PC-3 (cell line): ENCODE measurements around the gene TSPAN16. TPM values are rescaled to one million over a fixed set of nuclear protein-coding genes. Genes with fewer than 3 reads are reported as not detected.

Experiments
- ATAC-seq: fragments of 200-7000 bp; cut with Tn5 transposase; 2 replicates; pipeline ENCODE4 v1.9.1; 2020; ENCODE audit warnings: mild to moderate bottlenecking, moderate library complexity
- BruUV-seq: library from RNA; stranded (reverse); fragments of 400-500 nt; replicated peaks from 2 replicates; lab custom pipeline; 2021; lab: Mats Ljungman, UMichigan
- CTCF ChIA-PET: fragments of 300-600 bp; sonication (Branson Sonifier 250); formaldehyde crosslinking; loops from one replicate; lab custom pipeline; 2022; ENCODE audit warnings: antibody characterized with exemption; lab: Charles Lee
- POLR2A ChIA-PET: fragments of 300-600 bp; sonication (Branson Sonifier 250); formaldehyde crosslinking; loops from one replicate; lab custom pipeline; 2022; ENCODE audit warnings: antibody characterized with exemption; ENCODE audit not compliant: unreplicated experiment; lab: Charles Lee
- DNase-seq: peaks from one replicate; pipeline ENCODE4 v3.0.0-alpha.2; 2015
- H2AFZ ChIP-seq: fragments of 300-600 bp; sonication (generic); 2 replicates; pipeline ENCODE4 v1.6.0; 2016; ENCODE audit warnings: antibody characterized with exemption, low read length
- H3F3A ChIP-seq: fragments of 300-600 bp; sonication (generic); one replicate; pipeline ENCODE4 v1.6.0; 2017; ENCODE audit warnings: antibody characterized with exemption, low read length, control low read depth, mild to moderate bottlenecking; ENCODE audit not compliant: unreplicated experiment
- H3K27ac ChIP-seq: fragments of 300-600 bp; sonication (generic); 2 replicates; pipeline ENCODE4 v1.5.1; 2016; ENCODE audit warnings: mild to moderate bottlenecking, low read length
- H3K27me3 ChIP-seq: fragments of 300-600 bp; sonication (generic); 2 replicates; pipeline ENCODE4 v1.6.1; 2016; ENCODE audit warnings: low read length, mixed read lengths
- H3K36me3 ChIP-seq: fragments of 300-600 bp; sonication (generic); 2 replicates; pipeline ENCODE4 v1.6.1; 2016; ENCODE audit warnings: low read depth, mixed run types, low read length, mixed read lengths
- H3K4me1 ChIP-seq: fragments of 300-600 bp; sonication (generic); 2 replicates; pipeline ENCODE4 v1.5.1; 2016; ENCODE audit warnings: low read length; ENCODE audit not compliant: insufficient read depth
- H3K4me2 ChIP-seq: fragments of 300-600 bp; sonication (generic); 2 replicates; pipeline ENCODE4 v1.6.0; 2016; ENCODE audit warnings: low read length
- H3K4me3 ChIP-seq: fragments of 300-600 bp; sonication (generic); 2 replicates; pipeline ENCODE4 v1.5.1; 2016; ENCODE audit warnings: mild to moderate bottlenecking, low read length, mixed read lengths
- H3K79me2 ChIP-seq: fragments of 300-600 bp; sonication (generic); 2 replicates; pipeline ENCODE4 v1.6.1; 2017; ENCODE audit warnings: low read length, mixed read lengths
- H3K9ac ChIP-seq: fragments of 300-600 bp; sonication (generic); 2 replicates; pipeline ENCODE4 v1.6.0; 2016; ENCODE audit warnings: mild to moderate bottlenecking, low read length
- H3K9me2 ChIP-seq: fragments of 300-600 bp; sonication (generic); replicated peaks from 2 replicates; pipeline ENCODE4 v1.6.1; 2016; ENCODE audit warnings: mixed run types, low read length, mixed read lengths
- H3K9me3 ChIP-seq: fragments of 300-600 bp; sonication (generic); 2 replicates; pipeline ENCODE4 v1.6.1; 2016; ENCODE audit warnings: low read length, mixed read lengths
- H4K20me1 ChIP-seq: fragments of 300-600 bp; sonication (generic); 2 replicates; pipeline ENCODE4 v1.6.1; 2016; ENCODE audit warnings: low read length, mixed read lengths
- EZH2 ChIP-seq: fragments of 300-600 bp; sonication (generic); IDR thresholded peaks from one replicate; pipeline ENCODE4 v1.6.1; 2017; ENCODE audit warnings: antibody characterized with exemption, mild to moderate bottlenecking, low read length; ENCODE audit not compliant: unreplicated experiment
- EZH2phosphoT487 ChIP-seq: fragments of 300-600 bp; sonication (generic); IDR thresholded peaks from 2 replicates; pipeline ENCODE4 v1.6.1; 2018; ENCODE audit warnings: mild to moderate bottlenecking, antibody characterized with exemption, low read length, borderline replicate concordance
- intact Hi-C: fragments of 100-400 bp; cut with micrococcal nuclease; formaldehyde crosslinking; loops from 2 replicates; pipeline ENCODE4 v1.9.0; 2023
- total RNA-seq: library from RNA; depleted of rRNA; stranded (reverse); fragments of >200 nt; gene quantifications from 2 replicates; pipeline ENCODE4 v1.2.3, GENCODE V29; 2014
- TF ChIP-seq, protein P1 (sequence below): fragments of 300-600 bp; sonication (generic); conservative IDR thresholded peaks from 2 replicates; pipeline ENCODE4 v1.5.1; 2017; ENCODE audit warnings: antibody characterized with exemption, low read depth, mild to moderate bottlenecking, low read length

TSPAN16 gene
- total RNA-seq, 1 experiment from 2014 or later, result not detected

DNA sequence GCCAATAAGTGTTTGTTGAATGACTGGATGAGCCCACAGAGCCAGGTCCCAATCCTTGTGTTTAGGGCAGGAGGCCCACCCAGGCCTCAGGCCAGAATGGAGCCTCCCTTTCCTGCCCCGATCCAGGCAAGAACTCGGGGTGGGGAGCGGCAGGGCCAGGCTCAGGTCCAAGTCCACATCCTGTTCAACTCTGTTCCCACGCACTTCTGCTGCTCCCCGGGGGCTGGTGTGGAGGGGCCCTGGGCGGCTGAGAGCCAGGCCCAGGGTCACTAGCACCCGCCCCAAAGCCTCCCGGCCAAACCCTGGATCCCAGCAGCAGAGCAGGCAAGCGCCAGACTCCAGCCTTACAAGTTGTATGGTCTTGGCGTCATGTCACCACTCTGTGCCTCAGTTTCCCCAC, 48.6 kb upstream of the TSPAN16 start:
- ChIA-PET POLR2A (no interaction called here), CTCF (interaction anchor here (0.6 kb wide), 1 partner anchor 383 kb away, joined by 3 read pairs; no protein-coding TSS in a partner anchor)
- Histone ChIP-seq H3K36me3 (peaks cover 13% of the 10 kb centered on the region), H4K20me1 (no peaks in the 10 kb centered on the region), H3K9ac (no peak overlapping the region), H3K4me3 (no peak overlapping the region), H2AFZ (no peak overlapping the region), H3K9me2 (no peaks in the 10 kb centered on the region), H3K4me2 (no peak overlapping the region), H3K79me2 (no peaks in the 10 kb centered on the region), H3K9me3 (no peaks in the 10 kb centered on the region), H3K27me3 (no peaks in the 10 kb centered on the region), H3F3A (no peaks in the 10 kb centered on the region), H3K4me1 (0 out of 2 replicates have a peak, but pooled peaks cover 3% of the 10 kb centered on the region), H3K27ac (no peak overlapping the region)
- TF ChIP-seq EZH2 (no peak), EZH2phosphoT487 (no peak)
- TF ChIP-seq, protein P1, sequence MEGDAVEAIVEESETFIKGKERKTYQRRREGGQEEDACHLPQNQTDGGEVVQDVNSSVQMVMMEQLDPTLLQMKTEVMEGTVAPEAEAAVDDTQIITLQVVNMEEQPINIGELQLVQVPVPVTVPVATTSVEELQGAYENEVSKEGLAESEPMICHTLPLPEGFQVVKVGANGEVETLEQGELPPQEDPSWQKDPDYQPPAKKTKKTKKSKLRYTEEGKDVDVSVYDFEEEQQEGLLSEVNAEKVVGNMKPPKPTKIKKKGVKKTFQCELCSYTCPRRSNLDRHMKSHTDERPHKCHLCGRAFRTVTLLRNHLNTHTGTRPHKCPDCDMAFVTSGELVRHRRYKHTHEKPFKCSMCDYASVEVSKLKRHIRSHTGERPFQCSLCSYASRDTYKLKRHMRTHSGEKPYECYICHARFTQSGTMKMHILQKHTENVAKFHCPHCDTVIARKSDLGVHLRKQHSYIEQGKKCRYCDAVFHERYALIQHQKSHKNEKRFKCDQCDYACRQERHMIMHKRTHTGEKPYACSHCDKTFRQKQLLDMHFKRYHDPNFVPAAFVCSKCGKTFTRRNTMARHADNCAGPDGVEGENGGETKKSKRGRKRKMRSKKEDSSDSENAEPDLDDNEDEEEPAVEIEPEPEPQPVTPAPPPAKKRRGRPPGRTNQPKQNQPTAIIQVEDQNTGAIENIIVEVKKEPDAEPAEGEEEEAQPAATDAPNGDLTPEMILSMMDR, result no peak
- BruUV-seq, result no TSS peak
- intact Hi-C loops, result no loop called here
- ATAC-seq (no peak), DNase-seq (no peak)

DNA sequence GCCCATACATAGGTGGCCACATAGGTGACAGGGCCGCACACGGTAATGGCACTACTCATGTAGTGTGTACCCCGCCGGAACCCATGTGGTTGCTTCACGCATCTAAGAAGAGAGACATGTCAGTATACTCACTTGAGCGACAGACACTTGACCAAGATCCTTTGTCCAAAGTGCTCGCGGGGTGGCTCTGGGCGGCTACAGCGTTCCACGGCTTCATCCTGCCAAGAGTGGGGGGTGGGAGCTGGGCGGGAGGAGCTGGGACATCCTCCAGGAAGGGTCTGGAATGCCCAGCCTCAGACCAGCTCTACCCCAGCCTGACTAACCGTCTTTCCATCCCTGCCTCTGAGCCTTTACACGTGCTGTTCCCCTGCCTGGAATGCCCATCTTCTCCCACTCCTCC, 48.0 kb upstream of the TSPAN16 start:
- Histone ChIP-seq H3K36me3 (peaks cover 13% of the 10 kb centered on the region), H3K9ac (no peak overlapping the region), H2AFZ (no peak overlapping the region), H3K79me2 (no peaks in the 10 kb centered on the region), H4K20me1 (no peaks in the 10 kb centered on the region), H3K4me1 (0 out of 2 replicates have a peak, but pooled peaks cover 3% of the 10 kb centered on the region), H3K27ac (no peak overlapping the region), H3F3A (no peaks in the 10 kb centered on the region), H3K4me3 (no peak overlapping the region), H3K9me3 (no peaks in the 10 kb centered on the region), H3K9me2 (no peaks in the 10 kb centered on the region), H3K4me2 (no peak overlapping the region), H3K27me3 (no peaks in the 10 kb centered on the region)
- ChIA-PET CTCF (no interaction called here), POLR2A (no interaction called here)
- DNase-seq, result no peak
- no TSS peak for BruUV-seq
- no peak for ATAC-seq
- intact Hi-C loops, result no loop called here
- TF ChIP-seq EZH2phosphoT487, result no peak
- TF ChIP-seq EZH2, result no peak
- TF ChIP-seq, protein P1, result no peak

DNA sequence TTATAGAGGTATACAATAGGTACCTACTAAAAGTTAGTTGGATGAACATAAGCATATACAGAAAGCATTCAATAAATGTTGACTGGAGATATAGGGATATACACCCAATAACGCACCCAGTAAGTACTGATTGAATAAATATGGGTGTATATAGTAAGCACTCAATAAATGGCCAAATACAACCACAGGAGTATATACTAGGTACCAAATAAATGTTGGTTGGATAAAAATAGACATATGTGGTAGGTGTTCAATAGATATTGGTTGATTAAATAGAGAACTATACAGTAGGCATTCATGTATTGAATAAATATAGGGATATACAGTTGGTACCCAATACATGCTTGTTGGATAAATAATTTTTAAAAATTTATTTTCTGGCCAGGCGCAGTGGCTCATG, 47.1 kb upstream of the TSPAN16 start:
- Histone ChIP-seq H3F3A (no peaks in the 10 kb centered on the region), H3K79me2 (no peaks in the 10 kb centered on the region), H3K9me2 (no peaks in the 10 kb centered on the region), H3K27ac (no peak overlapping the region), H3K4me2 (no peak overlapping the region), H2AFZ (no peak overlapping the region), H3K4me3 (no peak overlapping the region), H4K20me1 (no peaks in the 10 kb centered on the region), H3K9ac (no peak overlapping the region), H3K4me1 (0 out of 2 replicates have a peak, but pooled peaks cover 3% of the 10 kb centered on the region), H3K27me3 (no peaks in the 10 kb centered on the region), H3K36me3 (peaks cover 13% of the 10 kb centered on the region), H3K9me3 (no peaks in the 10 kb centered on the region)
- ChIA-PET POLR2A (no interaction called here), CTCF (no interaction called here)
- no peak for ATAC-seq
- BruUV-seq, result no TSS peak
- intact Hi-C loops, result no loop called here
- TF ChIP-seq EZH2, result no peak
- TF ChIP-seq, protein P1, result no peak
- no peak for TF ChIP-seq EZH2phosphoT487
- DNase-seq, result no peak
